Measurements from ENCODE around the gene ASB1. TPM values are rescaled to one million over a fixed set of nuclear protein-coding genes. Genes with fewer than 3 reads are reported as not detected.

ASB1 gene
- total and polyA plus RNA-seq, 2 of the 13 experiments (the other 11 are each of a cell fraction or from before 2014, with no cell fraction given) = 48.6 to 49.2 TPM

DNA sequence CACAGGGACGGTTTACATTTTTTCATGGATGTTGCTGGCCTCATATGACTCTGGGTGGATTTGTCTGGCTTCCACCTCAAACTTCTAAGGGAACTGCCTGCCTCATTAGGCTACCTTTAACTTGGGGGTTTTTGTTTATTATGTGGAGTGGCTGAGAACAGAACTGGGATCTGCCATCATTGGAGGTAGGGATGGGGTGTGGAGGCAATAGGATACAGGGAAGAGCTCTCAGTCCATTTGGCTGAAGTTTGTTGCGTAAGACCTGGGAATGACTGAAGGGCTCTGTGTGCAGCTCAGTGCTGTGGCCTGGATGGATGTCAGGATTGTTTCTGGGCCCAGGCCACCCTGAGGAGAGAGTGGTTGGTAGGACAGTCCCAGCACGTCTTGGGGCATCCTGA, 31.2 kb downstream of the ASB1 start:
- no peaks in the 10 kb centered on the region for H3K36me3 ChIP-seq (replicated peaks in 1 of 2; ENCODE audit: control insufficient read depth in 1 of 2, insufficient read depth in 2 of 2, low read length in 2 of 2)
- peak; percentile 30 for FAIRE-seq
- intact Hi-C loops (cut with micrococcal nuclease; ENCODE audit: unreplicated experiment) = no loop called here
- no peaks in the 10 kb centered on the region for H3K27me3 ChIP-seq (ENCODE audit: control insufficient read depth in 1 of 2, insufficient read depth in 2 of 2, low read length in 2 of 2)
- H3K4me3 ChIP-seq (replicated peaks in 1 of 3; ENCODE audit: insufficient read depth in 1 of 3, low read depth in 2 of 3, low read length in 3 of 3) = no peak overlapping the region
- ChIA-PET CTCF (ENCODE audit: low intra/inter-chr PET ratio, low total read pairs) (no interaction called here), POLR2A (interaction anchor here (0.8 to 1.2 kb wide), 2 partner anchors 8 to 16 kb away, joined by 3 to 5 read pairs; no protein-coding TSS in a partner anchor)
- peak; percentile 21 for ATAC-seq
- DNase-seq (ENCODE audit: low spot score) = peak; percentile 50
- no peaks in the 10 kb centered on the region for H3K79me2 ChIP-seq (ENCODE audit: insufficient read depth, low read length)
- in situ Hi-C loops (cut with HindIII; ENCODE audit: extremely low pct_ligation_motif_present, low pct_unique_long_range_greater_than_20kb) = loop anchor here (5.0 kb wide), 1 partner anchor 91 kb away; no protein-coding TSS in a partner anchor
- no peaks in the 10 kb centered on the region for H4K20me1 ChIP-seq (ENCODE audit: insufficient read depth, low read length)
- WGBS (ENCODE audit: low lambda C conversion rate) = 82% methylated on average over 3 of the region's 3 CpGs
- peak overlapping the region; percentile 41 for H3K4me2 ChIP-seq (ENCODE audit: low read depth, low read length)
- peaks cover 42% of the 10 kb centered on the region for H3K4me1 ChIP-seq (ENCODE audit: insufficient read depth, low read length)
- peak overlapping the region; percentile 67 for H3K27ac ChIP-seq (ENCODE audit: extremely low read length, insufficient read depth, low read length)
- BruUV-seq (replicated peaks) = no TSS peak
- peak overlapping the region; percentile 12; the same call in 1 of the 2 replicates for H3K9ac ChIP-seq (ENCODE audit: insufficient read depth, low read depth, low read length)
- H2AFZ ChIP-seq (ENCODE audit: low read length) = no peak overlapping the region
- peaks cover 4% of the 10 kb centered on the region; the same call in 1 of the 2 replicates for H3K9me3 ChIP-seq (ENCODE audit: low read length)
- TF ChIP-seq LCORL (IDR thresholded peaks at IDR 0.05) (no peak), LCORL (CRISPR knock-in tag; IDR thresholded peaks at IDR 0.05) (peak; percentile 35; the same call in 1 of the 2 replicates), ZNF430 (CRISPR knock-in tag; IDR thresholded peaks at IDR 0.05) (no peak), ZMYM3 (CRISPR knock-in tag; IDR thresholded peaks at IDR 0.05) (0 out of 2 replicates have a peak, but pooled peaks have one; percentile 16), PTBP1 (IDR thresholded peaks at IDR 0.05; ENCODE audit: low read depth, low read length, poor library complexity, severe bottlenecking) (no peak), SP2 (CRISPR knock-in tag; IDR thresholded peaks at IDR 0.05) (peak; percentile 28; the same call in 1 of the 2 replicates), ZNF766 (CRISPR knock-in tag; IDR thresholded peaks at IDR 0.05; ENCODE audit: borderline replicate concordance) (no peak), SNAPC4 (CRISPR knock-in tag; IDR thresholded peaks at IDR 0.05) (0 out of 2 replicates have a peak, but pooled peaks have one; percentile 39), THAP11 (CRISPR knock-in tag; IDR thresholded peaks at IDR 0.05) (no peak), ZBTB38 (CRISPR knock-in tag; IDR thresholded peaks at IDR 0.05) (no peak), ZNF296 (CRISPR knock-in tag; conservative IDR thresholded peaks at IDR 0.05) (0 out of 2 replicates have a peak, but pooled peaks have one; percentile 55), ZBTB43 (CRISPR knock-in tag; conservative IDR thresholded peaks at IDR 0.05) (no peak), JUND (CRISPR knock-in tag; IDR thresholded peaks at IDR 0.05) (no peak), HNF4A (CRISPR knock-in tag; IDR thresholded peaks at IDR 0.05) (peak; percentile 14; the same call in 1 of the 2 replicates)
- TF ChIP-seq, protein P1, sequence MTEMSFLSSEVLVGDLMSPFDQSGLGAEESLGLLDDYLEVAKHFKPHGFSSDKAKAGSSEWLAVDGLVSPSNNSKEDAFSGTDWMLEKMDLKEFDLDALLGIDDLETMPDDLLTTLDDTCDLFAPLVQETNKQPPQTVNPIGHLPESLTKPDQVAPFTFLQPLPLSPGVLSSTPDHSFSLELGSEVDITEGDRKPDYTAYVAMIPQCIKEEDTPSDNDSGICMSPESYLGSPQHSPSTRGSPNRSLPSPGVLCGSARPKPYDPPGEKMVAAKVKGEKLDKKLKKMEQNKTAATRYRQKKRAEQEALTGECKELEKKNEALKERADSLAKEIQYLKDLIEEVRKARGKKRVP (CRISPR knock-in tag; IDR thresholded peaks at IDR 0.05) = no peak
- TF ChIP-seq, protein P2, sequence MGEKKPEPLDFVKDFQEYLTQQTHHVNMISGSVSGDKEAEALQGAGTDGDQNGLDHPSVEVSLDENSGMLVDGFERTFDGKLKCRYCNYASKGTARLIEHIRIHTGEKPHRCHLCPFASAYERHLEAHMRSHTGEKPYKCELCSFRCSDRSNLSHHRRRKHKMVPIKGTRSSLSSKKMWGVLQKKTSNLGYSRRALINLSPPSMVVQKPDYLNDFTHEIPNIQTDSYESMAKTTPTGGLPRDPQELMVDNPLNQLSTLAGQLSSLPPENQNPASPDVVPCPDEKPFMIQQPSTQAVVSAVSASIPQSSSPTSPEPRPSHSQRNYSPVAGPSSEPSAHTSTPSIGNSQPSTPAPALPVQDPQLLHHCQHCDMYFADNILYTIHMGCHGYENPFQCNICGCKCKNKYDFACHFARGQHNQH (CRISPR knock-in tag; IDR thresholded peaks at IDR 0.05) = no peak

Data from HepG2 (cell line).